Gastroesophageal sphincter (tissue), 3 donors: Measurements from ENCODE around the gene PRR13.

ENCODE experiments used
- EP300 ChIP-seq: sonication (generic); formaldehyde crosslinking; IDR thresholded peaks from one replicate; pipeline ENCODE4 v1.6.1; 2017; ENCODE audit warnings: antibody characterized with exemption, mild to moderate bottlenecking
- POLR2A ChIP-seq, 2 donors: fragments of 450-650 bp; IDR thresholded peaks; one replicate each; pipeline ENCODE4 v1.6.1; 2017; ENCODE audit warnings: antibody characterized with exemption in 2 of 2, mild to moderate bottlenecking in 2 of 2, moderate library complexity in 1 of 2
- POLR2AphosphoS5 ChIP-seq: sonication (generic); formaldehyde crosslinking; IDR thresholded peaks from one replicate; pipeline ENCODE4 v1.6.1; 2017; ENCODE audit warnings: antibody characterized with exemption
- TF ChIP-seq, protein P1 (sequence below), 4 experiments: fragments of 200-600 bp in 2 of 4; fragments of 450-650 bp in 2 of 4; sonication (generic) in 1 of 4; IDR thresholded peaks; one replicate each; pipeline ENCODE4 v1.5.1; 2017 to 2019; ENCODE audit warnings: antibody characterized with exemption in 4 of 4, mild to moderate bottlenecking in 2 of 4, moderate library complexity in 2 of 4

DNA sequence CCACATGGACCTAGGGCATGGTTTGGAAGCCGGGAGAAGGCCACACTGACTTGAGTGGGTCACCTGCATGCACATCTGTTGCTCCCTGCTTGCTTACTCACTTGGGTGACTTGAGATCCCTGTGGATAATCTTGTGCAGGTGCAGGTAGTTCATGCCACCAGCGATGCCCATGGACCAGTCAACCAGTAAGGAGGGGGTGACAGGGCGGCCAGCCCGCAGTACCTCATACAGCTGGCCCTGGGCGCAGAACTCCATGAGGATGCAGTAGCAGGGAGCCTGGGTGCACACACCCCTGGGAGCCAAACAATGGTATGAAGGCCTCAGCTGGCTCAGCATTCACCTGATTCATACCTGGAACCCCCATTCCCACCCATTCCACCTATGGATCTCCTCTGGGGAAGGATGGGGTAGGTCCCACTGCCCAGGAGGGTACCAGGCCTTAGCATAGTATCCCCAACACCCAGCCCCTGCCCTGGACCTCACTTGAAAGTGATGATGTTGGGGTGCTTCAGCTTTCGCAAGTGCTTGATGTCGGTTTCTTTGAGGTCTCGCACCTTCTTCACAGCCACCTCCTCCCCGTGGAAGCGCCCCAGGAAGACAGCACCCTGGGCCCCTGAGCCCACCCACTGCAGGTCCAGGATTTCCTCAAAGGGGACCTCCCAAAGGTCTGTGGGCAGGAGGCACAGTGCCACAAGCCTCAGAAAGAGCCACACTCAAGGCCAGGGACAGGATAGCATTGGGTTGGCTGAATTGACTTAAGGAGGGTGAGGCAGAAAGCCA lies 44.6 kb downstream of the PRR13 start:
- TF ChIP-seq, protein P1, sequence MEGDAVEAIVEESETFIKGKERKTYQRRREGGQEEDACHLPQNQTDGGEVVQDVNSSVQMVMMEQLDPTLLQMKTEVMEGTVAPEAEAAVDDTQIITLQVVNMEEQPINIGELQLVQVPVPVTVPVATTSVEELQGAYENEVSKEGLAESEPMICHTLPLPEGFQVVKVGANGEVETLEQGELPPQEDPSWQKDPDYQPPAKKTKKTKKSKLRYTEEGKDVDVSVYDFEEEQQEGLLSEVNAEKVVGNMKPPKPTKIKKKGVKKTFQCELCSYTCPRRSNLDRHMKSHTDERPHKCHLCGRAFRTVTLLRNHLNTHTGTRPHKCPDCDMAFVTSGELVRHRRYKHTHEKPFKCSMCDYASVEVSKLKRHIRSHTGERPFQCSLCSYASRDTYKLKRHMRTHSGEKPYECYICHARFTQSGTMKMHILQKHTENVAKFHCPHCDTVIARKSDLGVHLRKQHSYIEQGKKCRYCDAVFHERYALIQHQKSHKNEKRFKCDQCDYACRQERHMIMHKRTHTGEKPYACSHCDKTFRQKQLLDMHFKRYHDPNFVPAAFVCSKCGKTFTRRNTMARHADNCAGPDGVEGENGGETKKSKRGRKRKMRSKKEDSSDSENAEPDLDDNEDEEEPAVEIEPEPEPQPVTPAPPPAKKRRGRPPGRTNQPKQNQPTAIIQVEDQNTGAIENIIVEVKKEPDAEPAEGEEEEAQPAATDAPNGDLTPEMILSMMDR (IDR thresholded peaks at IDR 0.05), result no peak
- TF ChIP-seq POLR2AphosphoS5 (no peak), POLR2A (IDR thresholded peaks at IDR 0.05) (no peak), EP300 (no peak)
